ENCODE results near the gene FBLN2. TPM values are rescaled to one million over a fixed set of nuclear protein-coding genes. Genes with fewer than 3 reads are reported as not detected.

Gene FBLN2
- total and polyA plus RNA-seq, 3 experiments from 2014 or later: 0.09 to 3.2 (median 0.18) TPM

GRCh38 chr3:13583251-13584180 is 34.6 kb downstream of the FBLN2 start:
- Mint-ChIP-seq H3K4me3 (no peak overlapping the region), H3K9me3 (no peaks in the 10 kb centered on the region), H3K4me1 (no peaks in the 10 kb centered on the region), H3K36me3 (no peaks in the 10 kb centered on the region), H3K27me3 (peaks cover 5 to 10% of the 10 kb centered on the region in 2 donors), H3K27ac (no peak overlapping the region)
- POLR2A ChIA-PET: no interaction called here
- Histone ChIP-seq H3K27me3 (ENCODE audit: insufficient read depth, low read length, poor library complexity, severe bottlenecking) (no peaks in the 10 kb centered on the region), H3K27ac (ENCODE audit: low read depth, low read length) (no peak overlapping the region), H3K9me3 (ENCODE audit: low read length) (no peaks in the 10 kb centered on the region), H3K36me3 (ENCODE audit: insufficient read depth, low read length) (no peaks in the 10 kb centered on the region), H3K4me1 (ENCODE audit: insufficient read depth, low read length) (no peaks in the 10 kb centered on the region), H3K4me3 (ENCODE audit: low read length) (no peak overlapping the region)
- DNase-seq: no peak
- CTCF ChIA-PET: no interaction called here

- ChIA-PET CTCF (no interaction called here), POLR2A (no interaction called here)
These were observed 35.5 kb downstream of the FBLN2 start for GRCh38 chr3:13584427-13584891.

DNA sequence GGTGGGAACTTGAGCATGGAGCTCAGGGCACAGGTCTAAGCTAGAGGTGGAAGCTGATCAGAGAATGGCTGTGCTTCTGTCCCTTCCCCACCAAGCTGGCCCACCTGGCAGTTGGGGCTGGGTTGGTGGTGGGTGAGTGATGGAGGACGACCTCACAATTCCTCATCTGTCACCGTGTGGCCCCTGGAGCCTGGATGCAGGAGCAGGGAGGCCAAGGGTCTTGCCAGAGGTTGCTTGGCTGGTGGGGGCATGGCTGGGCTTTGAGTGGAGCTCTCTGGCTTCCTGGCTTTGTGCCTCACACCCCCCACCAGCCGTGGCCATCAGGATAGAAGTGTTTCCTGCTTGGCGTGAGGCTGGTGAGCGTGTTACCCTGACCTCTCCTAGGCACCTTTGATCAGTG is 36.0 kb downstream of the FBLN2 start:
- Histone ChIP-seq H3K4me3 (ENCODE audit: low read length) (no peak overlapping the region), H3K36me3 (ENCODE audit: insufficient read depth, low read length) (no peaks in the 10 kb centered on the region), H3K9me3 (ENCODE audit: low read length) (no peaks in the 10 kb centered on the region), H3K27ac (ENCODE audit: low read depth, low read length) (no peak overlapping the region), H3K4me1 (ENCODE audit: insufficient read depth, low read length) (no peaks in the 10 kb centered on the region), H3K27me3 (ENCODE audit: insufficient read depth, low read length, poor library complexity, severe bottlenecking) (no peaks in the 10 kb centered on the region)
- no peaks in the 10 kb centered on the region for H3K4me1 Mint-ChIP-seq
- H3K27me3 Mint-ChIP-seq: peaks cover 3 to 7% of the 10 kb centered on the region in 2 donors
- no peak overlapping the region for H3K27ac Mint-ChIP-seq
- H3K9me3 Mint-ChIP-seq: no peaks in the 10 kb centered on the region
- POLR2A ChIA-PET: no interaction called here
- no peak for DNase-seq
- no peaks in the 10 kb centered on the region for H3K36me3 Mint-ChIP-seq
- H3K4me3 Mint-ChIP-seq: no peak overlapping the region
- CTCF ChIA-PET: no interaction called here

More at GRCh38 chr3:13584427-13584891, 35.5 kb downstream of the FBLN2 start:
- Mint-ChIP-seq H3K36me3 (no peaks in the 10 kb centered on the region), H3K27me3 (peaks cover 5 to 10% of the 10 kb centered on the region in 2 donors), H3K27ac (no peak overlapping the region), H3K4me1 (no peaks in the 10 kb centered on the region), H3K9me3 (no peaks in the 10 kb centered on the region), H3K4me3 (no peak overlapping the region)
- Histone ChIP-seq H3K4me3 (ENCODE audit: low read length) (no peak overlapping the region), H3K36me3 (ENCODE audit: insufficient read depth, low read length) (no peaks in the 10 kb centered on the region), H3K4me1 (ENCODE audit: insufficient read depth, low read length) (no peaks in the 10 kb centered on the region), H3K27me3 (ENCODE audit: insufficient read depth, low read length, poor library complexity, severe bottlenecking) (no peaks in the 10 kb centered on the region), H3K27ac (ENCODE audit: low read depth, low read length) (no peak overlapping the region), H3K9me3 (ENCODE audit: low read length) (no peaks in the 10 kb centered on the region)
- no peak for DNase-seq

- Histone ChIP-seq H3K27me3 (ENCODE audit: insufficient read depth, low read length, poor library complexity, severe bottlenecking) (no peaks in the 10 kb centered on the region), H3K4me1 (ENCODE audit: insufficient read depth, low read length) (no peaks in the 10 kb centered on the region), H3K36me3 (ENCODE audit: insufficient read depth, low read length) (no peaks in the 10 kb centered on the region), H3K27ac (ENCODE audit: low read depth, low read length) (no peak overlapping the region), H3K9me3 (ENCODE audit: low read length) (no peaks in the 10 kb centered on the region), H3K4me3 (ENCODE audit: low read length) (no peak overlapping the region)
- POLR2A ChIA-PET: no interaction called here
- Mint-ChIP-seq H3K36me3 (no peaks in the 10 kb centered on the region), H3K27me3 (peaks cover 0 to 3% of the 10 kb centered on the region in 2 donors), H3K4me1 (no peaks in the 10 kb centered on the region), H3K9me3 (no peaks in the 10 kb centered on the region), H3K27ac (peak overlapping the region in 2 of 8 donors; percentile 15 to 83), H3K4me3 (no peak overlapping the region)
- DNase-seq: no peak
- CTCF ChIA-PET: interaction anchor here (1.0 kb wide), 1 partner anchor 63 kb away, joined by 3 read pairs; no protein-coding TSS in a partner anchor
These were observed 38.5 kb downstream of the FBLN2 start for GRCh38 chr3:13587442-13587841.

- H3K4me3 Mint-ChIP-seq: no peak overlapping the region
- Histone ChIP-seq H3K27me3 (ENCODE audit: insufficient read depth, low read length, poor library complexity, severe bottlenecking) (no peaks in the 10 kb centered on the region), H3K4me3 (ENCODE audit: low read length) (no peak overlapping the region), H3K27ac (ENCODE audit: low read depth, low read length) (no peak overlapping the region), H3K36me3 (ENCODE audit: insufficient read depth, low read length) (no peaks in the 10 kb centered on the region), H3K9me3 (ENCODE audit: low read length) (no peaks in the 10 kb centered on the region), H3K4me1 (ENCODE audit: insufficient read depth, low read length) (no peaks in the 10 kb centered on the region)
- no peaks in the 10 kb centered on the region for H3K36me3 Mint-ChIP-seq
- H3K9me3 Mint-ChIP-seq: no peaks in the 10 kb centered on the region
- ChIA-PET CTCF (no interaction called here), POLR2A (no interaction called here)
- peak overlapping the region in 1 of 8 donors; percentile 34 for H3K27ac Mint-ChIP-seq
- peaks cover 0 to 3% of the 10 kb centered on the region in 2 donors for H3K27me3 Mint-ChIP-seq
- DNase-seq: no peak
- H3K4me1 Mint-ChIP-seq: no peaks in the 10 kb centered on the region
These were observed 39.3 kb downstream of the FBLN2 start for GRCh38 chr3:13588221-13588701.

- H3K4me1 ChIP-seq (ENCODE audit: insufficient read depth, low read length): no peaks in the 10 kb centered on the region
- DNase-seq: no peak
- H3K36me3 ChIP-seq (ENCODE audit: insufficient read depth, low read length): no peaks in the 10 kb centered on the region
- no peaks in the 10 kb centered on the region for H3K36me3 Mint-ChIP-seq
- ChIA-PET CTCF (no interaction called here), POLR2A (no interaction called here)
- no peak overlapping the region for H3K4me3 Mint-ChIP-seq
- H3K4me3 ChIP-seq (ENCODE audit: low read length): no peak overlapping the region
- H3K27ac Mint-ChIP-seq: no peak overlapping the region
- no peaks in the 10 kb centered on the region for H3K4me1 Mint-ChIP-seq
- H3K9me3 ChIP-seq (ENCODE audit: low read length): no peaks in the 10 kb centered on the region
- H3K27me3 Mint-ChIP-seq: peaks cover under 1 to 3% of the 10 kb centered on the region in 2 donors
- no peaks in the 10 kb centered on the region for H3K27me3 ChIP-seq (ENCODE audit: insufficient read depth, low read length, poor library complexity, severe bottlenecking)
- H3K9me3 Mint-ChIP-seq: no peaks in the 10 kb centered on the region
- H3K27ac ChIP-seq (ENCODE audit: low read depth, low read length): no peak overlapping the region
These were observed 40.1 kb downstream of the FBLN2 start for GRCh38 chr3:13588993-13589392.

- Histone ChIP-seq H3K4me3 (ENCODE audit: low read length) (no peak overlapping the region), H3K4me1 (ENCODE audit: insufficient read depth, low read length) (no peaks in the 10 kb centered on the region), H3K36me3 (ENCODE audit: insufficient read depth, low read length) (no peaks in the 10 kb centered on the region), H3K27ac (ENCODE audit: low read depth, low read length) (no peak overlapping the region), H3K27me3 (ENCODE audit: insufficient read depth, low read length, poor library complexity, severe bottlenecking) (no peaks in the 10 kb centered on the region), H3K9me3 (ENCODE audit: low read length) (no peaks in the 10 kb centered on the region)
- Mint-ChIP-seq H3K27ac (no peak overlapping the region), H3K4me3 (no peak overlapping the region), H3K9me3 (no peaks in the 10 kb centered on the region), H3K4me1 (no peaks in the 10 kb centered on the region), H3K27me3 (peaks cover 1 to 11% of the 10 kb centered on the region in 2 donors), H3K36me3 (no peaks in the 10 kb centered on the region)
- ChIA-PET CTCF (no interaction called here), POLR2A (no interaction called here)
- no peak for DNase-seq
These were observed 42.1 kb downstream of the FBLN2 start for GRCh38 chr3:13590841-13591520.

DNA sequence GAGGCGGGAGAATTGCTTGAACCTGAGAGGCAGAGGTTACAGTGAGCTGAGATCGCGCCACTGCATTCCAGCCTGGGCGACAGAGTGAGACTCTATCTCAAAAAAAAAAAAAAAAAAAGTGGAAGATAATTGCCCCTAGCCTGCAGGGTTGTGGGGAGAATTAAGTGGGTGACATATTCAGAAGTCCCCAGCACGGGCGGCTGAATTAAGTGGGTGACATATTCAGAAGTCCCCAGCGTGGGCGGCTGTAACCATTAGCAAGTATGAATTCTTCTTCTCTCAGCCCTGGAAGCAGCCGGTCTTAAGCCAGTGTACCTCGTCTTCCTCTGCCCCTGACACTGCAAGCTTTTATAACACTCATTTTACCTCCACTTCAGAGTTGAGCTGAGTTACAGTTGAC is 44.7 kb downstream of the FBLN2 start:
- Mint-ChIP-seq H3K36me3 (no peaks in the 10 kb centered on the region), H3K27me3 (peaks cover 9 to 32% of the 10 kb centered on the region in 2 donors), H3K4me1 (no peaks in the 10 kb centered on the region), H3K4me3 (no peak overlapping the region), H3K9me3 (no peaks in the 10 kb centered on the region), H3K27ac (no peak overlapping the region)
- CTCF ChIA-PET: no interaction called here
- DNase-seq: no peak
- H3K9me3 ChIP-seq (ENCODE audit: low read length): no peaks in the 10 kb centered on the region
- no peaks in the 10 kb centered on the region for H3K36me3 ChIP-seq (ENCODE audit: insufficient read depth, low read length)
- H3K4me3 ChIP-seq (ENCODE audit: low read length): no peak overlapping the region
- no peaks in the 10 kb centered on the region for H3K4me1 ChIP-seq (ENCODE audit: insufficient read depth, low read length)
- no peaks in the 10 kb centered on the region for H3K27me3 ChIP-seq (ENCODE audit: insufficient read depth, low read length, poor library complexity, severe bottlenecking)
- POLR2A ChIA-PET: no interaction called here
- H3K27ac ChIP-seq (ENCODE audit: low read depth, low read length): no peak overlapping the region

Measured in CD8-positive, alpha-beta memory T cell (primary cell).